GM19099 (cell line): ENCODE results near the gene PTH1R.

ENCODE experiments used
- POLR2A ChIP-seq: IDR thresholded peaks from 3 replicates; pipeline ENCODE4 v1.6.1; 2011; ENCODE audit warnings: low read depth; ENCODE audit not compliant: insufficient read length; ENCODE audit errors: extremely low read depth

Gene PTH1R

DNA sequence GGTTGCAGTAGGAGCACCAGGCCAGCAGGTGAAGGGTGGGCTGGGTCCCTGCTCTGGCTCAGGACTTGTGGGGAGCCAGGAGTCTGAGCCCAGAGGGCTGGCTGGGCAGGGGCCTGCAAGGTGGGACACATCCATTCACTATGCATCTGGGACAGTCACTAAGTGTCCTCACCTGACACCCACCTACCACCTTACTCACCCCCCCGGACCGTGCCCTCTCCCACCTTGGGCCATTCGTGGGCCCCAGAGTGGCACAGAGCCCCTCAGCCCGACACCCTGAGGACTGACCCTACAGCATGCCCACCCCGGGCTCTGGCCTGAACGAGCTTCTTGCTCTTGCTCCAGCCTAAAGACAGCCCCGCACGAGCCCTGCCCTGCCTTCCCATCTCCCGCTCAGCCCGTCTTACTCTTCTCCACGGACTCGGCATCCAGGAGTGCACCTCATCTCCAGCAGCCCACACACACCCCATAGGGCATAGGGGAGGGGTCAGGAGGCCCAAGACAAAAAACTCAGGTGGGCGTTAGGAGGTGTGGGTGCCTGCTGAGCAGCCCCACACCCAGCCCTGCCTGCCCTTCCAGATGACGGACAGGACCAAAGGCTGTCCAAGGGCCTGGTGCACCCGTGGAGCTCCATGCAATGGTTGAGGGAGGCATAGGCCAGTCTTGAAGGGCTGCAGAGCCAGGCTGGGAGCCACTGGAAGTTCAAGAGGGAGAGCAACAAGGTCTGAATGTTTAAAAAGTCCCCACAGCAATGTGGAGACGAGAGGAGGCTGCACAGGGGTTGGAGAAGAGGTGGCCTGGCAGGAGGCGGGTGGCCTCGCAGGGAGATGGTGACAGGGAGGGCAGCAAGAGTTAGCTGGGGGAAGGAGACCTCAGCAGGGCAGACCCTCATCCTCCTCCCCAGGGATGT lies 27.0 kb downstream of the PTH1R start:
- TF ChIP-seq POLR2A: no peak

DNA sequence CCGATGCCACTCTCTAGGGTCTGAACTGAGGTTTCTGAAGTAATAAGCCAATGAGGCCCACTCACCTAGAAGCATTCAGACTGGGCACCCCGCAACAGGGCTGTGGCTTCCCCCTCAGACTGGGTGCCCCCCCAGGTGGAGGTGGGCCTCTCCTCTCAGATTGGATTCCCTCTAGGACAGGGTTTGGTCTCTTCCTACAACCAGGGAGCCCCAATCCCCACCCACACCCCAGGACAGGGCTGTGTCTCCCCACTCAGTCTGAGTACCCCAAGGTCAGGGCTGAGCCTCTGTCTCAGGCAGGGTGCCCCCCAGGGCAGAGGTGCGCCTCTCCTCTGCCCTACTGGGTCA lies 27.7 kb downstream of the PTH1R start:
- TF ChIP-seq POLR2A: no peak

DNA sequence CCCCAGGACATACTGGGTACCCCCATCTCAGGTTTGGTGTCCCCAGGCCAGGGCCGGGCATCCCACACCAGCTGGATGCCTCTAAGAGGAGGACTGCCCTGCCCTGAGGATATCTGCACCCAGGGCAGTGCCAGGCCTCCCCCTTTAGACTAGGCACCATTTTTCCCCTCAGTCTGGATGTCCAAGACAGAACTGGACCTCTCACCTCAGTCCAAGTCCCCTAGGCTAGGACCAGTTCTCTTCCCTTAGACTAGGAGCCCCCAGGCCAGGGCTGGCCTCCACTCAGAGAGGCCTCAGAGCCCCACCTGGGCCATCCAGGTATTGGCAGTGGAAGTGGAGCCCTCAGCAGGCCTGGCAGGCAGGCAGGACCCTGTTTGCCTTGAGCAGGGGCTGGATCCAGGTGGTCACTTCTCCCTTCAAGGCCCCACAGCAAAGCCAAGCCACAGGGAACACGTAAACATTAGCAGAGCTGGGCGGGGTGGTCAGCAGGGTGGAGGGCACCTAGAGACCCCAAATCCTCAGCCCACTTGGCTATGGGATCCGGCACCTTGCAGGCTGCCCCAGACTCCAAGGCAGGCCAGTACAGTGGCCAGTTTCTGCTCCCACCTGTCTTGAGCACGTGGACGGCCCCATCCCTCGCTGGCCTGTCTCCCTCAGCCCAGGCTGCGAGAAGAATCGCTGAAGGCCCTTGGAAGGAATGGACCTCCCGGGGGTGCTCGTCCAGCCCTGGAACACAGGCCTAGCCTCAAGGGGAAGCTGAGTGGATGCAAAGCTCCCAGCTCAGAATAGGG lies 28.3 kb downstream of the PTH1R start:
- TF ChIP-seq POLR2A: no peak

DNA sequence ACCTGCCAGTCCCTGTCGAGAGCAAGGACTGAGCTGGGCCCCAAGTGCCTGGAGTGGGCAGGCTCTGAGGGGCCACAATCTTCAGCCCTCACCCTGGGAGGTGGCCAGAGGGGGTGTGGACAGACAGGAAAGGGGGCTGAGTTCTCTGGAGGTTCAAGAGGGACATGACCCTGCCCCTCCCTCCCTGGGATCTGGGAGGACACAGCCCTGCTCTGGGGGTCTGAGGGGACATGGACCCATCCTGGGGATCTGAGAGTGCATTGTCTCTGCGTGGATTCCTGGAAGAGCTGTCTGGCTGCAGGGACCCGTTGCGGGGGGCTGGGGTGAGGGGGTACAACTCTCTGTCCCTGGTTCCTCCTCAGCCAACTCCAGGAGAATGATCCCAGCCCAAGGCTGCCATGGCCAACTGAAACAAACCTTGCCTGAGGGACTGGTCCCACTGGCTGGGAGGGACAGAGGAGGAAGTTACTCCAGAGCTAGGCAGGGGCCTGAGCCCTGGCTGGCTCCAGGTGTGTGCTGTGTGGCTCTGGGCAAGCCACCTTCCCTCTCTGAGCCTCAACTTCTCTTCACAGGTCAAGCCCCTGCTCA lies 29.0 kb downstream of the PTH1R start:
- TF ChIP-seq POLR2A: no peak

DNA sequence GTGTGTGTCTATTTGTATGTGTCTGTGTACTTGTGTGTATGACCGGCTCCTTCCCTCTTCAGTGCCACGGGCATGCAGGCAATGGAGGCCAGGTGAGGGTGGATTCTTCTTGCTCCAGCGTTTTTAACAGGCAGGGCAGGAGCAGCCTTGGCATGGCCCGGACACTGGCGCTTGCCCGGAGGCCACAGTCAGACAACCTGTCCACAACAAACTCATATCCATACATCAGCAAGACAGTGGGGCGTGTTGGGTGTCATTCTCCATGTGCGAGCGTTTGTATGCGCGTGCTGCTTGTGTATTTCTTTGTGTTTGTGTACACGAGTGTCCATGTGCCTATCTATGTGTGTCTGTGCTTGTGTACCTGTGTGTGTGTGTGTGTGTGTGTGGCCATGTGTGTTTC lies 29.8 kb downstream of the PTH1R start:
- TF ChIP-seq POLR2A: no peak

DNA sequence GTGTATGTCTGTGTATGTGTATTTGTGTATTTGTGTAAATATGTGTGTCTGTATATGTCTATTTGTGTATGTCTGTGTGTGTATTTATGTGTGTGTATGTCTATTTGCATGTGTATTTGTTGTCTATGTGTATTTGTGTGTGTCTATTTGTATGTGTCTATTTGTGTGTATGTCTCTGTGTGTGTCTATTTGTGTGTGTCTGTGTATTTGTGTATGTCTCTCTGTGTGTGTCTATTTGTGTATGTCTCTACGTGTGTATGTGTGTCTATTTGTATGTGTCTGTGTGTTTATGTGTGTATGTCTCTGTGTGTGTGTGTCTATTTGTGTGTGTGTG lies 30.4 kb downstream of the PTH1R start:
- TF ChIP-seq POLR2A: no peak

DNA sequence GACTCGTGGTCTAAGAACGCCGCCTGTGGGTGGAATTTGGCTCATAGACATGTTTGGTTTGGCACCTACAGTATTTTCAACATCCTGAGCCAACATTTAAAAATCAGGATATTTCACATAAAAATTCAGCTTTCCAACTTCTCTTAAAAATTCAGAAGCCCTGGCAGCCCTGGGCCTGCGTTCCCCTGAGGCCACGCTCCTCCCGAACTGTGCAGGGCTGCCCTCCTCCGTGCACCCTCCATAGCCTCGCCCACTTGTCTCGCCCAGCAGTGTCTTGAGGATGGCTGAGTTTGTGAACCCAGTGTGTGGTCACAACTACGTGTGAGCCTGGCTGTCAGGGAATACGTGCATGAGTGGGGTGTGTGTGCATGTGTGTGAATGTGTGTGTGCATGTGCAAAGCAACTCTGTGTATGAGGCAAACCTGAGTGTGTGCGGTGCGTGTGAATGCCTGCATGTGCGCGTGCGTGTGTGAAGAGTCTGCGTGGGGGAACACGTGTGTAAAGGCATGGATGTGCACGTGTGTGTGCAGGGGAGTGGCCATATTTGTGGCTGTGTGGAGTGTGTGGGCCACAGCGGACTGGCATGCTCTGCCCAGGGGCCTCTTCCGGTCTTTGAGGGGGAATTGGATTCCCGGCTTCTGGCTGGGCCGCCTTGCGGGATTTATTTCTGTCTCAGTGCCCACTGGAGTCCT lies 30.9 kb downstream of the PTH1R start:
- TF ChIP-seq POLR2A: no peak

DNA sequence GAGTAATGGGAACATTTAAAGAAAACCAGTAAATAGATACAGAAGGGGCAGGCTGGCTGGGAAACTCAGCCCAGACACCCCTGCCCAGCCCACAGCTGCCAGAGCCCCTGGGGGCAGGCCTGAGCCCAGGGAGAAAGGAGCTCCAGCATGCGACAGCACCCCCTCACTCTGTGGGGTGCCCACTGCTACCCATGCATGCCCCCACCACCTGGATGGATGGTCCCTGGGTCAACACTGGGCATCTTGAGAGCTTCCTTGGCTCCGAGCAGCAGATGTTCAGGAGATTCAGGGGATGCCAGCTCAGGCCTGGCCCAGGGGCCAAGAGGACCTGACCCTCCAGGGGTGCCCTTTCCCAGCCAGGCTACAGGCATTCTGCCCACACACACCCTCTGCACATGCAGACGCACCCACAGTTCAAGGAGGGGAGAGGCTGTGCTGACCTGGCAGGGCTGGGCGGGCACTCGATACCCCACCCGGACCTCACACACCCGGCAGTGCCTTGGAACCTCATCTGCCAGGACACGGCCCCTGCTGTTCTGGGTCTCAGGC lies 31.5 kb downstream of the PTH1R start:
- TF ChIP-seq POLR2A: no peak

DNA sequence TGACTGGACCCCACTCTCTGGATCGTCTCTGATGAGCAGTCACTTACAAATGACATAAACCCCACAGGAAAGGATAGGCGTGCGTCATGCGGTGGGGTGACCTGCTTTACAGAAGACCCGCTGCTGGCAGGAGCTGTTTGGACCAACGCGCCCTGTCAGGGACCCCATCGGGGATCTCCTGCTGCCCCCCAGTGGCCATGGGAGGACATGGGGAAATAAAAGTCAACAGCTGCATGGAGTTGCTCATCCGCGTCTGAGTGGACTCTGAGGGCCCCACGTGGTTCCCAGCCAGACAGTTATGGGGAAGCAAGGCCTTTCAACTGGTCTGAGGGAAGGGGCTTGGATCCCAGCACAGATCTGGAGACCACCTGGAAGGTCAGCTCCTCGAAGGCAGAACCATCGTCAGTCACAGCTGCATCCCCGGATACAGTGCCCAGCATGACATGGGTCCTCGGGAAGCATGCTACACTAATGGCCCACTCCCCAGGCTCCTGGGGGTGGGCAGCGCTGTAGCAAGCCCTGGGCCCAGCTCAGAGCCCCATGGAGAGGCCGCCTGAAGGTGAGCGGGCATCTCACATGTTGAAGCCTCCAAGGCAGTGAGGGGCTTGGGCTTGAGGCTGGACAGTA lies 32.1 kb downstream of the PTH1R start:
- no peak for TF ChIP-seq POLR2A

DNA sequence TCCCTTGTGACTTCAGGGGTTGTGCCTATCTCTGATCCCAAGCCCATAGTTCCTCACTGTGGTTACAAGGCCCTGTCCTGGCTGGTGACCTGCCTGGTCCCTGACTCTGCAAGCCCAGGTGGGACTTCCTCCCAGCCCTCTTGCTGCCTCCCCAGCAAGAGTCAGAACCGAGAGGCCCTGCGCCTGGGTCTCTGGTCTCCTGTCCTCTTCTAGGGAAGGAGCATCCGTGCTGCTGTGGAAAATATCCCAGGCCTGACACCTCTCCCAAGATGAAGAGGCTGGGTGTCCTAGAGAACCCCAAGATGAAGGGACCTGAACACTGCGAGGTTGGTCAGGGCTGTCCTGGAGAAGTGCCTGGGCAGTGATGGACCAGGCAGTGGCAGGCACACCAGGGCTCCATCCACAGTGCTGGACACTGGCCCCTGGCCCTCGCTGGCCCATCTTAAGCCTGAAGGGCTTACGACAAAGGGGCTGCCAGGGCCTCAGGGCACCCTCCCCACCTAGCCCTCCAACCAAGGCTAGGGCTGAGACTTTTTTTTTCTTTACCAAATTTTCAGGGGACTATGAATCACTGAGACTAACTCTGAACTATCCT lies 32.7 kb downstream of the PTH1R start:
- TF ChIP-seq POLR2A: no peak

DNA sequence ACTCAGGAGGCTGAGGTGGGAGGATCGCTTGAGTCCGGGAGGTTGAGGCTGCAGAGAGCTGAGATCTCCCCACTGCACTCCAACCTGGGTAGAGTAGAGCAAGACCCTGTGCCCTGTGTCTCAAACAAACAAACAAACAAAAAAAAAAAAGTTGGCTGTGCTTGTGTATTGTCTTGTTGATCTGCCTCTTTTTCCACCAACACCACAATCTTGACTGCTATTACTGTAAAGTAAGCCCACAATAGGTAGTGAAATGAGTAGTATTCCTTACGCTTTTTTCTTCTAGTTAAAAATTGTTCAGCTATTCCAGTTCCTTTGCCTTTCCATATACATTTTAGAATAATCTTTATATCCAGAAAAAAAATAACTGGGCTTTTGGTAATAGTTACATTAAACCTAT lies 35.5 kb downstream of the PTH1R start:
- TF ChIP-seq POLR2A: no peak

DNA sequence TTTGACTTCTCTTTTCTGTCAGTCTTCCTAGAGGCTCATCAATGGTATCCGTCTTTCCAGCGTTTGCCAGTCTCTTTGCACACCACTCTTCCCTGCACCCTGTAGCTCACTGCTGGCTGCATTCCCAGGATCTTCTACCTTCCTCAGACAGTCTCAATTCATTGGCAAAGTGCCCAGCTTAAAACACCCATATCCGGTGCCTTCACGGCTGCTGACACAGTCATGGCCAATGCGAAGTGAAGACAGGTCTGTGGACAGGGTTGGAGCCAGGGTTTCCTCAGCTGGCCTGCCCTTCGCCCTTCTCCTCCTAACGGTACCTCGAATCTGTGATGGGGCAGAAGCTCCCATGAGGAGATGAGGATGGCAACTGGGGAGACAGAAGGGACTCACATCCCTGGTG lies 36.1 kb downstream of the PTH1R start:
- TF ChIP-seq POLR2A: no peak

DNA sequence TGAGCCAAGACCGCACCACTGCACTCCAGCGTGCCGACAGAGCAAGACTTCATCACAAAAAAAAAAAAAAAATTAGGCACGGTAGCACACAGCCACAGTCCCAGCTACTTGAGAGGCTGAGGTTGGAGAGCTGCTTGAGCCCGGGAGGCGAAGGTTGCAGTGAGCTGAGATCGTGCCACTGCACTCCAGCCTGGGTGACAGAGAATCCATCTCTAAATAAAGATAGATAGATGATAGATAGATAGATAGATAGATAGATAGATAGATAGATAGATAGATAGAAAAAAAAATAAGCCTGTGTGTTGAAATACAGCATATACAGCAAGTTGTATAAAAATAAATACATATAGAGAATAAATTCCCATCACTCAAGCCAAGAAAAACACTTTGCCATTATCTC lies 37.3 kb downstream of the PTH1R start:
- TF ChIP-seq POLR2A: no peak

DNA sequence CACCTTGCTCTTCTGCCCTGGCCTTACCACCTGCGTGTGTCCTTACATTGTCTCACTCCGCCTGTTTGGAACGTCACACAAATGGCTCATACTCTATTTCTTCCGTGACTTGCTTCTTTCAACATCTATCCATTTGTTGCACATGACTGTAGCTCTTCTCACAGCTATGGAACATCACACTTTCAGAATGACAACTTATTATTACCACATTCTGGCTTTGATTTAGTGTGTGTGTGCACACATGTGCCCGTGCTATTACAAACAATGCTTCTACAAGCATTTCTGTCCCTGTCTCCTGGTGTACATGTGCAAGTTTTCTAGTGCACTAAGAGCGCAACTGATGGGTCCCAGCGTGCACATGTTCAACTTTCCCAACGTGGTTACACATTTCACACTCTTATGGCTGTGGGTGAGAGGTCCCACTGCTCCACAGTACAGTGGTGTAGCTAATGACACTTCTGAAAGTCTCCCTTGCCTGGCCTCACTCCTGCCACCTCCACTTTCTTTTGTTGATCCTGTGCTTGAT lies 37.8 kb downstream of the PTH1R start:
- no peak for TF ChIP-seq POLR2A

DNA sequence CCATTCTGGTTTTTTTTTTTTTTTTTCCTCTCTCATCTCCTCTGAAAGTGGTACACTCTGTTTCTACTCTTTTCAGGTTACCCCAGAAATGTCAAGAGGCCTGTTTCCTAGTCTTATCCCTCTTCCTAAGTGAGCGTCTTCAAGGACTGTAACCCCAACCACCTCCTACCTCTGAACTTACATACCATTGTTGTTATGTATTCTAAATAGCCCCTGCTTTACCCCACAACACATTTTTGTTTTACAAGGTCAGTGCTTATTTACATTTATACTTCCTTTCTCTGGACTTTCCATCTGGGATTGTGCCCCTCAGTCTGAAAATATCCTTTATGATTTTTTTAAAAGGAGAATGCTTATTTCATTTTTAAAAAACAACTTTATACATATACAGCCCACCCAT lies 38.8 kb downstream of the PTH1R start:
- no peak for TF ChIP-seq POLR2A

DNA sequence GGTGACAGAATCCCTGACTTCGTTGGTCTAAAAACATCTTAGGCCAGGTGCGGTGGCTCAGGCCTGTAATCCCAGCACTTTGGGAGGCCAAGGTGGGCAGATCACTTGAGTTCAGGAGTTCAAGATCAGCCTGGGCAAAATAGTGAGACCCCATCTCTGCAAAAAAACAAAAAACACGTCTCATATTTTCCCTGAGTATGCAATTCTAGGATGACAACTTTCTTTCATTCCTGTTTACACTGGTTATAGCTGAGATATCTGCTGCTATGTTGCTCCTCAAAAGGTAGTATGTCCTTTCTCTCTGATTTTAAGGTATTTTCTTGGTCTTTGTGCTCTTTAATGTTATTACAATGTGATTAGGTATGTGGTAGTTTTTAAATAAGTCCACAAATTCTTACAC lies 39.3 kb downstream of the PTH1R start:
- TF ChIP-seq POLR2A: no peak
